ENCODE data around the gene MTMR3. TPM values are rescaled to one million over a fixed set of nuclear protein-coding genes. Genes with fewer than 3 reads are reported as not detected.

Gene MTMR3
- polyA plus RNA-seq, 1 of the 3 experiments (the other 2 are of a cell fraction): 20.4 TPM

GRCh38 chr22:29936186-29936585, 53.2 kb downstream of the MTMR3 start (continued):
- TF ChIP-seq REST (IDR thresholded peaks at IDR 0.05; ENCODE audit: low read depth, low read length): no peak
- TF ChIP-seq YY1 (IDR thresholded peaks at IDR 0.05; ENCODE audit: low read depth): no peak

GRCh38 chr22:29937940-29938693, 55.1 kb downstream of the MTMR3 start:
- H3K36me3 ChIP-seq (replicated peaks in 1 of 2; ENCODE audit: control insufficient read depth in 1 of 2, insufficient read depth in 2 of 2, low read length in 1 of 2): peaks cover 0 to 5% of the 10 kb centered on the region in 2 experiments
- H3K27me3 ChIP-seq (ENCODE audit: insufficient read depth): no peaks in the 10 kb centered on the region
- H3K79me2 ChIP-seq (ENCODE audit: insufficient read depth): peaks cover 94% of the 10 kb centered on the region
- H3K27ac ChIP-seq (ENCODE audit: low read depth in 2 of 2, low read length in 1 of 2): no peak overlapping the region
- no peaks in the 10 kb centered on the region for H3K4me1 ChIP-seq (ENCODE audit: control insufficient read depth in 1 of 2, insufficient read depth in 2 of 2, low read depth in 1 of 2, low read length in 1 of 2)
- H2AFZ ChIP-seq (ENCODE audit: low read depth): no peak overlapping the region
- no peak overlapping the region for H3K4me2 ChIP-seq
- DNase-seq: no peak
- no peak overlapping the region for H3K4me3 ChIP-seq (ENCODE audit: low read depth in 2 of 2, low read length in 1 of 2)
- H3K9ac ChIP-seq: no peak overlapping the region
- ChIA-PET POLR2A (no interaction called here), CTCF (no interaction called here)
- H4K20me1 ChIP-seq (ENCODE audit: insufficient read depth): peaks cover 30% of the 10 kb centered on the region; the same call in 1 of the 2 replicates
- no peaks in the 10 kb centered on the region for H3K9me3 ChIP-seq
- 80% methylated on average over 7 of the region's 7 CpGs for WGBS (ENCODE audit: low lambda C conversion rate)
- no peak for TF ChIP-seq REST (IDR thresholded peaks at IDR 0.05; ENCODE audit: low read depth, low read length)
- TF ChIP-seq TEAD4 (IDR thresholded peaks at IDR 0.05; ENCODE audit: borderline replicate concordance, insufficient read depth): no peak
- no peak for TF ChIP-seq CHD2 (IDR thresholded peaks at IDR 0.05; ENCODE audit: low read length, partially characterized antibody)
- TF ChIP-seq RCOR1 (IDR thresholded peaks at IDR 0.05; ENCODE audit: low read length): no peak
- no peak for TF ChIP-seq MAX (IDR thresholded peaks at IDR 0.05; ENCODE audit: low read depth)
- TF ChIP-seq TCF12 (IDR thresholded peaks at IDR 0.05): 0 out of 2 replicates have a peak, but pooled peaks have one; percentile 13
- H3F3A ChIP-seq (replicated peaks; ENCODE audit: insufficient read depth): no peaks in the 10 kb centered on the region
- H3K9me2 ChIP-seq: no peaks in the 10 kb centered on the region
